HepG2 (cell line): ENCODE results near the gene TAS1R1. TPM values are rescaled to one million over a fixed set of nuclear protein-coding genes. Genes with fewer than 3 reads are reported as not detected.
A peak's percentile ranks its signal among the peaks of the same experiment; 100 is the strongest.

Source experiments
- AGO2 ChIP-seq: fragments of 200-400 bp; formaldehyde crosslinking; optimal IDR thresholded peaks from 2 replicates; pipeline ENCODE3; 2017; ENCODE audit warnings: mild to moderate bottlenecking, low read depth, low read length, moderate library complexity
- BRD4 ChIP-seq: sonication (generic); formaldehyde crosslinking; IDR thresholded peaks from 2 replicates; pipeline ENCODE4 v1.4.0; 2020; ENCODE audit warnings: missing genetic modification reagents
- DMAP1 ChIP-seq: IDR thresholded peaks from 2 replicates; pipeline ENCODE4 v1.6.1; 2016
- GTF3A ChIP-seq: sonication (generic); formaldehyde crosslinking; conservative IDR thresholded peaks from 2 replicates; pipeline ENCODE4 v1.4.0; 2020; ENCODE audit warnings: mild to moderate bottlenecking, missing genetic modification reagents
- HNF4G ChIP-seq, 2 experiments: sonication (generic) in 1 of 2; formaldehyde crosslinking in 1 of 2; IDR thresholded peaks; 2 replicates each; pipeline versions ENCODE4 v1.4.0 to v1.6.1; 2011 to 2020; ENCODE audit warnings: borderline replicate concordance in 2 of 2, low read depth in 2 of 2, mild to moderate bottlenecking in 2 of 2, low read length in 1 of 2, missing genetic modification reagents in 1 of 2, moderate library complexity in 1 of 2
- HNRNPH1 ChIP-seq: fragments of 200-400 bp; formaldehyde crosslinking; optimal IDR thresholded peaks from 2 replicates; pipeline ENCODE3; 2017; ENCODE audit warnings: mild to moderate bottlenecking, low read depth, low read length
- JUND ChIP-seq: sonication (generic); formaldehyde crosslinking; IDR thresholded peaks from 2 replicates; pipeline ENCODE4 v1.8.0; 2022; ENCODE audit warnings: mild to moderate bottlenecking, missing genetic modification reagents
- MATR3 ChIP-seq: sonication (generic); formaldehyde crosslinking; IDR thresholded peaks from 2 replicates; pipeline ENCODE4 v1.4.0; 2020; ENCODE audit warnings: missing genetic modification reagents
- NR2C2 ChIP-seq: sonication (generic); formaldehyde crosslinking; IDR thresholded peaks from 2 replicates; pipeline ENCODE4 v1.4.0; 2020; ENCODE audit warnings: missing genetic modification reagents, mild to moderate bottlenecking, moderate library complexity, borderline replicate concordance
- RNF2 ChIP-seq: fragments of 450-650 bp; conservative IDR thresholded peaks from 2 replicates; pipeline ENCODE4 v1.6.1; 2016; ENCODE audit warnings: low read depth
- SKI ChIP-seq: fragments of 450-650 bp; IDR thresholded peaks from one replicate; pipeline ENCODE4 v1.6.1; 2018; ENCODE audit warnings: mild to moderate bottlenecking; ENCODE audit not compliant: partially characterized antibody
- ZNF12 ChIP-seq: sonication (generic); formaldehyde crosslinking; IDR thresholded peaks from 2 replicates; pipeline ENCODE4 v1.5.0; 2020; ENCODE audit warnings: missing genetic modification reagents
- ZNF646 ChIP-seq: sonication (generic); formaldehyde crosslinking; IDR thresholded peaks from 2 replicates; pipeline ENCODE4 v1.9.0; 2021; ENCODE audit warnings: mild to moderate bottlenecking, missing genetic modification reagents
- ZSCAN21 ChIP-seq: sonication (generic); formaldehyde crosslinking; IDR thresholded peaks from 2 replicates; pipeline ENCODE4 v1.8.0; 2022; ENCODE audit warnings: mild to moderate bottlenecking, missing genetic modification reagents, moderate library complexity, borderline replicate concordance
- ZZZ3 ChIP-seq: sonication (generic); formaldehyde crosslinking; IDR thresholded peaks from 2 replicates; pipeline ENCODE4 v1.4.0; 2020; ENCODE audit warnings: missing genetic modification reagents, mild to moderate bottlenecking, borderline replicate concordance
- polyA plus RNA-seq, 8 experiments: library from polyadenylated mRNA; depleted of rRNA in 3 of 8; stranded (reverse) in 7 of 8; unstranded in 1 of 8; fragments of >200 nt; fragmentation: Illumina TruSeq in 4 of 8; extraction: Trizol in 4 of 8; gene quantifications; 2 replicates each; pipeline versions ENCODE4 v1.2.1 to v1.2.3, GENCODE V29; 2011 to 2016; ENCODE audit warnings: low read depth in 4 of 8, missing spikeins in 1 of 8, mixed read lengths in 1 of 8; ENCODE audit not compliant: insufficient read depth in 1 of 8
- total RNA-seq, 5 experiments: library from RNA; depleted of rRNA; stranded (reverse); fragments of >200 nt; fragmentation: Illumina TruSeq; extraction: Trizol; gene quantifications; 2 replicates each; pipeline ENCODE4 v1.2.3, GENCODE V29; 2016; ENCODE audit warnings: low read depth in 1 of 5
- TF ChIP-seq, protein P1 (sequence below): sonication (generic); formaldehyde crosslinking; IDR thresholded peaks from 2 replicates; pipeline ENCODE4 v1.9.0; 2021; ENCODE audit warnings: missing genetic modification reagents, mild to moderate bottlenecking, borderline replicate concordance
- TF ChIP-seq, protein P2 (sequence below): sonication (generic); formaldehyde crosslinking; IDR thresholded peaks from 2 replicates; pipeline ENCODE4 v1.5.0; 2020; ENCODE audit warnings: missing genetic modification reagents
- TF ChIP-seq, protein P3 (sequence below): sonication (generic); formaldehyde crosslinking; IDR thresholded peaks from 2 replicates; pipeline ENCODE4 v1.8.0; 2022; ENCODE audit warnings: mild to moderate bottlenecking, missing genetic modification reagents, borderline replicate concordance

TAS1R1 gene
- total and polyA plus RNA-seq, 2 of the 13 experiments (the other 11 are each of a cell fraction or from before 2014, with no cell fraction given), result 1.4 to 1.6 TPM

DNA sequence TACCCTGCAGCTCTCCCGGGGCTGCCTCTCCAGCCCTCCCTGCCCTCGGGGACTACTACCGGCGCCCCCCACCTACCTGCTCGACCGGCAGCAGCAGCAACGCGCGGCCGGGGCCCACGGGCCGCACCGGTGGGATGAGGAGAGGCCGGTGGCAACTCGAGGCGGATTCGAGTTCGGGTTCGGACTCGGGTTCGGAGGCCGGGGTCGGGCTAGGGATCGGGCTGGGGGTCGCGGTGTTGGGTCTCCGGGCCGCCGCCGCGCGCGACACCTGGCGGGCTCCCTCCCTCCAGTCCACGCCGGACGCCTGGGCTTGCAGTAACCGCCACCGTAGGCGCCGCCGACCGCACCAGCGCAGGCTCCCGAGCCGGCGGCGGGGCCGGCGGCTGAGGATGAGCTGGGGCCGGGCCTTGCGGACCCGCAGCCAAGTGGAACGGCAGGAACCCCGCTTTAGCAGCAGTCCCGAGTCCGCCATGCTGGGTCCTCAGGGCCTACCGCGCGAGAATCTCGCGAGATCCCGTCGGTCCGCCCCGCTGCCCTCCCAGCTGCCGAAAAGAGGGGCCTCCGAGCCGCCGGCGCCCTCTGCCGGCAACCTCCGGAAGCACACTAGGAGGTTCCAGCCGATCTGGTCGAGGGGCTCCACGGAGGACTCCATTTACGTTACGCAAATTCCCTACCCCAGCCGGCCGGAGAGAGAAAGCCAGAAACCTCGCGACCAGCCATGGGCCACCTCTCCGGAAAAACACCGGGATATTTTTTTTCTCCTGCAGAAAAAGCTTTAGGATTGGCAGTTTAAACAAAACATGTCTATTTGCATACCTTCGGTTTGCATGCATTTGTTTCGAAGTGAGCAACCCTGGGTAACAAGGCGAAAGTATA is 838 bp upstream of the TAS1R1 start, which contains the start of gene NOL9 (continued):
- TF ChIP-seq AGO2 (peak; percentile 67), RNF2 (no peak), JUND (CRISPR knock-in tag) (no peak), SKI (no peak), ZNF646 (CRISPR knock-in tag) (no peak), ZZZ3 (peak; percentile 90), BRD4 (CRISPR knock-in tag) (peak; percentile 74), ZNF12 (CRISPR knock-in tag) (no peak), HNRNPH1 (no peak), NR2C2 (CRISPR knock-in tag) (peak; percentile 88), DMAP1 (CRISPR knock-in tag) (peak; percentile 67), HNF4G (IDR thresholded peaks at IDR 0.05; ENCODE audit: borderline replicate concordance, low read depth, low read length) (no peak), HNF4G (CRISPR knock-in tag; IDR thresholded peaks at IDR 0.05; ENCODE audit: borderline replicate concordance, low read depth) (no peak; the same call in 1 of the 2 replicates), GTF3A (CRISPR knock-in tag) (no peak), ZSCAN21 (CRISPR knock-in tag) (no peak), MATR3 (no peak)
- TF ChIP-seq, protein P1, sequence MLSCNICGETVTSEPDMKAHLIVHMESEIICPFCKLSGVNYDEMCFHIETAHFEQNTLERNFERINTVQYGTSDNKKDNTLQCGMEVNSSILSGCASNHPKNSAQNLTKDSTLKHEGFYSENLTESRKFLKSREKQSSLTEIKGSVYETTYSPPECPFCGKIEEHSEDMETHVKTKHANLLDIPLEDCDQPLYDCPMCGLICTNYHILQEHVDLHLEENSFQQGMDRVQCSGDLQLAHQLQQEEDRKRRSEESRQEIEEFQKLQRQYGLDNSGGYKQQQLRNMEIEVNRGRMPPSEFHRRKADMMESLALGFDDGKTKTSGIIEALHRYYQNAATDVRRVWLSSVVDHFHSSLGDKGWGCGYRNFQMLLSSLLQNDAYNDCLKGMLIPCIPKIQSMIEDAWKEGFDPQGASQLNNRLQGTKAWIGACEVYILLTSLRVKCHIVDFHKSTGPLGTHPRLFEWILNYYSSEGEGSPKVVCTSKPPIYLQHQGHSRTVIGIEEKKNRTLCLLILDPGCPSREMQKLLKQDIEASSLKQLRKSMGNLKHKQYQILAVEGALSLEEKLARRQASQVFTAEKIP (CRISPR knock-in tag), result no peak
- TF ChIP-seq, protein P2, sequence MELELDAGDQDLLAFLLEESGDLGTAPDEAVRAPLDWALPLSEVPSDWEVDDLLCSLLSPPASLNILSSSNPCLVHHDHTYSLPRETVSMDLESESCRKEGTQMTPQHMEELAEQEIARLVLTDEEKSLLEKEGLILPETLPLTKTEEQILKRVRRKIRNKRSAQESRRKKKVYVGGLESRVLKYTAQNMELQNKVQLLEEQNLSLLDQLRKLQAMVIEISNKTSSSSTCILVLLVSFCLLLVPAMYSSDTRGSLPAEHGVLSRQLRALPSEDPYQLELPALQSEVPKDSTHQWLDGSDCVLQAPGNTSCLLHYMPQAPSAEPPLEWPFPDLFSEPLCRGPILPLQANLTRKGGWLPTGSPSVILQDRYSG (CRISPR knock-in tag), result 0 out of 2 replicates have a peak, but pooled peaks have one; percentile 43
- TF ChIP-seq, protein P3, sequence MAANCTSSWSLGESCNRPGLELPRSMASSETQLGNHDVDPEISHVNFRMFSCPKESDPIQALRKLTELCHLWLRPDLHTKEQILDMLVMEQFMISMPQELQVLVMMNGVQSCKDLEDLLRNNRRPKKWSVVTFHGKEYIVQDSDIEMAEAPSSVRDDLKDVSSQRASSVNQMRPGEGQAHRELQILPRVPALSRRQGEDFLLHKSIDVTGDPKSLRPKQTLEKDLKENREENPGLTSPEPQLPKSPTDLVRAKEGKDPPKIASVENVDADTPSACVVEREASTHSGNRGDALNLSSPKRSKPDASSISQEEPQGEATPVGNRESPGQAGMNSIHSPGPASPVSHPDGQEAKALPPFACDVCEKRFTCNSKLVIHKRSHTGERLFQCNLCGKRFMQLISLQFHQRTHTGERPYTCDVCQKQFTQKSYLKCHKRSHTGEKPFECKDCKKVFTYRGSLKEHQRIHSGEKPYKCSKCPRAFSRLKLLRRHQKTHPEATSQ (CRISPR knock-in tag), result peak; percentile 64; the same call in 1 of the 2 replicates
